ENCODE measurements around the gene NOXO1.

DNA sequence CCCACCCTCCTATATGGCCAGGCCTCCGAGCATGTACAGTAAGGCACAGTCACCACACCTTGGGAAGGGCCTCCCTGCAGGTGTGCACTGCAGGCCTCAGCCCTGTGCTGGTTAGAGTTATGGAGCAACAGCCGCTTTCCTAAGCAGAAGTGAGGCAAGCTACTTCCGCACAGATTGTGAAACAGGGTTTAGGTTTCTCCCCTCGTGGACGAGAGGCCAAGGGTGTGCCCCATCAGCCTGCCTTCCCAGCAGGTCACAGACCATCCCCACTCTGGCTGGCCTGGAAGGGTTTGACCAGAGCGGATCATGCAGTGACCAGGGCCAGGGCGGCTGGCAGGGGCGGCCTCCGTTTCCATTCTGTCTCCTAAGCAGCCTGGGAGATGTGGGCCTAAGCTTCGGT, 43.0 kb downstream of the NOXO1 start:
- TF ChIP-seq POLR2A (IDR thresholded peaks at IDR 0.05; ENCODE audit: low read depth): no peak
- TF ChIP-seq, protein P1, sequence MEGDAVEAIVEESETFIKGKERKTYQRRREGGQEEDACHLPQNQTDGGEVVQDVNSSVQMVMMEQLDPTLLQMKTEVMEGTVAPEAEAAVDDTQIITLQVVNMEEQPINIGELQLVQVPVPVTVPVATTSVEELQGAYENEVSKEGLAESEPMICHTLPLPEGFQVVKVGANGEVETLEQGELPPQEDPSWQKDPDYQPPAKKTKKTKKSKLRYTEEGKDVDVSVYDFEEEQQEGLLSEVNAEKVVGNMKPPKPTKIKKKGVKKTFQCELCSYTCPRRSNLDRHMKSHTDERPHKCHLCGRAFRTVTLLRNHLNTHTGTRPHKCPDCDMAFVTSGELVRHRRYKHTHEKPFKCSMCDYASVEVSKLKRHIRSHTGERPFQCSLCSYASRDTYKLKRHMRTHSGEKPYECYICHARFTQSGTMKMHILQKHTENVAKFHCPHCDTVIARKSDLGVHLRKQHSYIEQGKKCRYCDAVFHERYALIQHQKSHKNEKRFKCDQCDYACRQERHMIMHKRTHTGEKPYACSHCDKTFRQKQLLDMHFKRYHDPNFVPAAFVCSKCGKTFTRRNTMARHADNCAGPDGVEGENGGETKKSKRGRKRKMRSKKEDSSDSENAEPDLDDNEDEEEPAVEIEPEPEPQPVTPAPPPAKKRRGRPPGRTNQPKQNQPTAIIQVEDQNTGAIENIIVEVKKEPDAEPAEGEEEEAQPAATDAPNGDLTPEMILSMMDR (IDR thresholded peaks at IDR 0.05): no peak
- TF ChIP-seq EP300 (IDR thresholded peaks at IDR 0.05): no peak

Data from esophagus muscularis mucosa (tissue), 4 donors.